GM12892 (cell line): ENCODE data around the gene SCAMP5.

ENCODE experiments used
- DNase-seq: peaks from one replicate; pipeline ENCODE4 v3.0.0; 2011; ENCODE audit not compliant: insufficient read length
- FAIRE-seq: peaks from 2 replicates; lab custom pipeline; 2011; peaks lifted over from hg19 to GRCh38; lab: Jason Lieb, UNC
- POLR2A ChIP-seq: IDR thresholded peaks from 2 replicates; pipeline ENCODE4 v1.6.1; 2011; ENCODE audit warnings: low read depth, low read length, control low read depth
- POLR2AphosphoS5 ChIP-seq: IDR thresholded peaks from 2 replicates; pipeline ENCODE4 v1.6.1; 2011; ENCODE audit warnings: low read depth, low read length, control low read depth
- TAF1 ChIP-seq: IDR thresholded peaks from 2 replicates; pipeline ENCODE4 v1.6.1; 2011; ENCODE audit warnings: low read depth, mild to moderate bottlenecking, control low read depth, low read length, borderline replicate concordance

The SCAMP5 gene

GRCh38 chr15:75002398-75002797 lies 7.0 kb downstream of the SCAMP5 start:
- TF ChIP-seq POLR2AphosphoS5 (no peak), POLR2A (no peak), TAF1 (no peak)
- FAIRE-seq (no peak), DNase-seq (no peak)

GRCh38 chr15:75007216-75007615 lies 11.9 kb downstream of the SCAMP5 start:
- FAIRE-seq, result no peak
- TF ChIP-seq TAF1 (no peak), POLR2A (no peak; the same call in 1 of the 2 replicates), POLR2AphosphoS5 (no peak)
- no peak for DNase-seq

GRCh38 chr15:75008221-75008625 lies 12.9 kb downstream of the SCAMP5 start:
- TF ChIP-seq TAF1, result no peak
- TF ChIP-seq POLR2AphosphoS5, result no peak
- TF ChIP-seq POLR2A, result no peak
- FAIRE-seq (no peak), DNase-seq (no peak)

GRCh38 chr15:75008629-75009326 lies 13.4 kb downstream of the SCAMP5 start:
- FAIRE-seq (peak; percentile 74), DNase-seq (no peak)
- TF ChIP-seq POLR2A (no peak), POLR2AphosphoS5 (no peak), TAF1 (no peak)

- DNase-seq (no peak), FAIRE-seq (no peak)
- no peak for TF ChIP-seq POLR2A
- TF ChIP-seq POLR2AphosphoS5, result no peak
- TF ChIP-seq TAF1, result no peak
Measured at GRCh38 chr15:75016431-75016830, 21.1 kb downstream of the SCAMP5 start.

- TF ChIP-seq POLR2AphosphoS5, result no peak
- TF ChIP-seq POLR2A, result no peak
- no peak for TF ChIP-seq TAF1
- DNase-seq (no peak), FAIRE-seq (no peak)
Measured at GRCh38 chr15:75019916-75020315, 24.6 kb downstream of the SCAMP5 start.

- DNase-seq (no peak), FAIRE-seq (no peak)
- TF ChIP-seq TAF1 (no peak), POLR2A (no peak), POLR2AphosphoS5 (no peak)
Measured at GRCh38 chr15:75021341-75021740, 26.0 kb downstream of the SCAMP5 start.

- TF ChIP-seq POLR2AphosphoS5 (no peak), POLR2A (no peak), TAF1 (no peak)
- FAIRE-seq (no peak), DNase-seq (no peak)
Measured at GRCh38 chr15:75022783-75023180, 27.4 kb downstream of the SCAMP5 start.

- FAIRE-seq (peak; percentile 99), DNase-seq (peak; percentile 99)
- TF ChIP-seq POLR2A (peak; percentile 98), POLR2AphosphoS5 (peak; percentile 97), TAF1 (peak; percentile 94)
Measured at GRCh38 chr15:75023181-75023871, 28.0 kb downstream of the SCAMP5 start, which contains the start of gene PPCDC. Gene PPCDC, plus strand, starts transcription at chr15:75023590. Its CDS starts 4,729 bp downstream, at chr15:75028319.

GRCh38 chr15:75023872-75024636 lies 28.7 kb downstream of the SCAMP5 start:
- FAIRE-seq (peak; percentile 5), DNase-seq (no peak)
- no peak for TF ChIP-seq TAF1
- 0 out of 2 replicates have a peak, but pooled peaks have one; percentile 17 for TF ChIP-seq POLR2AphosphoS5
- peak; percentile 10; the same call in 1 of the 2 replicates for TF ChIP-seq POLR2A

- FAIRE-seq (no peak), DNase-seq (no peak)
- TF ChIP-seq POLR2A (no peak), POLR2AphosphoS5 (no peak), TAF1 (no peak)
Measured at GRCh38 chr15:75025107-75025506, 29.7 kb downstream of the SCAMP5 start.
